ENCODE measurements around the gene C2orf76.

DNA sequence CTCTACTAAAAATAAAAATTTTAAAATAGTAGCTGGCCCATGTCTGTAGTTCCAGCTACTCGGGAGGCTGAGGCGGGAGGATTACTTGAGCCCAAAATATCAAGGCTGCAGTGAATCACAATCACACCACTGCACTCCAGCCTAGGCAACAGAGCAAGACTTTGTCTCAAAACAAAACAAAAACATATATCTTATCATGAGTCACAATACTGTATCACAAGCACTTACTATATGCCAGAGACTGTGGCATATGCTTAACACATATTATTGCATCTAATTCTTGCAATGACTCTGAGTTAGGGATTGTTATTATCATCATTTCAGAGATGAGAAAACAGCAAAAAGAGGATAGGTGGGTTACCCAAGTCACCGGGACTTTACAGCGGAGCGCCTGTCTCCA is 35.5 kb upstream of the C2orf76 start:
- TF ChIP-seq, protein P1, sequence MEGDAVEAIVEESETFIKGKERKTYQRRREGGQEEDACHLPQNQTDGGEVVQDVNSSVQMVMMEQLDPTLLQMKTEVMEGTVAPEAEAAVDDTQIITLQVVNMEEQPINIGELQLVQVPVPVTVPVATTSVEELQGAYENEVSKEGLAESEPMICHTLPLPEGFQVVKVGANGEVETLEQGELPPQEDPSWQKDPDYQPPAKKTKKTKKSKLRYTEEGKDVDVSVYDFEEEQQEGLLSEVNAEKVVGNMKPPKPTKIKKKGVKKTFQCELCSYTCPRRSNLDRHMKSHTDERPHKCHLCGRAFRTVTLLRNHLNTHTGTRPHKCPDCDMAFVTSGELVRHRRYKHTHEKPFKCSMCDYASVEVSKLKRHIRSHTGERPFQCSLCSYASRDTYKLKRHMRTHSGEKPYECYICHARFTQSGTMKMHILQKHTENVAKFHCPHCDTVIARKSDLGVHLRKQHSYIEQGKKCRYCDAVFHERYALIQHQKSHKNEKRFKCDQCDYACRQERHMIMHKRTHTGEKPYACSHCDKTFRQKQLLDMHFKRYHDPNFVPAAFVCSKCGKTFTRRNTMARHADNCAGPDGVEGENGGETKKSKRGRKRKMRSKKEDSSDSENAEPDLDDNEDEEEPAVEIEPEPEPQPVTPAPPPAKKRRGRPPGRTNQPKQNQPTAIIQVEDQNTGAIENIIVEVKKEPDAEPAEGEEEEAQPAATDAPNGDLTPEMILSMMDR (IDR thresholded peaks at IDR 0.05) = no peak
- no peak for TF ChIP-seq POLR2A (IDR thresholded peaks at IDR 0.05)

All from uterus (tissue), 2 donors.